Activated CD4-positive, alpha-beta T cell treated with anti-CD3 and anti-CD28 coated beads, Interleukin-2, amount 50 U/mL, for 4 hours (primary cell): Measurements from ENCODE around the gene MACIR.
"Not testable (repeated sequence)": the region's sequence is repeated elsewhere in the genome, so short reads cannot be mapped to it uniquely, and the experiment has no call there.

ENCODE experiments used
- DNase-seq, 2 experiments: peaks; one replicate each; pipeline ENCODE4 v3.0.0-alpha.2; 2020

MACIR gene

DNA sequence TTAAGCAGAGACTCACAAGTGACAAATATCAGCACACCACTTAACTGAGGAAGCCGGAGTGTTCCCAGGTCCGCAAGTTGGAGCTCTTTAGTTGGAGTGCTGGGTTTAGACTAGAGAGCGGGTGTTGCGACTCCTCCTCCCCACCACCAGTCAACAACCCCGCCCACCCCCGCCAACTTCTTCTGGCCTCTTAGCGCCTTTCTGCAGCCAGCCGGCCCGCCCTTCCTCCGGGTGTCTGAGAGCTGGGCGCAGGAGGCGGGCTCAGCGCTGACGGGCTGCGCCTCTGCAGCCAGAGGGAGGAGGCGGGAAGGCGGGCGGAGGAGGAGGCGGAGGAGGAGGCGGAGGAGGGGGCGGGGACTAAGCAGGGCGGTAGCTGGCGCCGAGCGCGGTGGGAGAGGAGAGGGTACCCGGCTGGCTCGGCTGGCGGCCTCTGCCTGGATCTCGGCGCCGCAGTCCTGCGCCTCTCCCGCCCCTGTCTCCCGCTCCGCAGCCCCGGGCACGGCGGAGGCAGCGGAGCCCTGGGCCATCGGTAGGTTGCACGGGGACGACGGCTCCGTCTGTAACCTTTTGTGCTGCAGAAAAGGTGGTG lies at the start of gene MACIR:
Gene MACIR (plus strand): TSS at position 396 of the 589 bp plus-strand sequence. CDS start 17,157 bp downstream, outside the sequence.
- peak; percentile 92 to 93 for DNase-seq

- no peak for DNase-seq
Measured at GRCh38 chr5:103209065-103209464, 49.5 kb upstream of the MACIR start.

DNA sequence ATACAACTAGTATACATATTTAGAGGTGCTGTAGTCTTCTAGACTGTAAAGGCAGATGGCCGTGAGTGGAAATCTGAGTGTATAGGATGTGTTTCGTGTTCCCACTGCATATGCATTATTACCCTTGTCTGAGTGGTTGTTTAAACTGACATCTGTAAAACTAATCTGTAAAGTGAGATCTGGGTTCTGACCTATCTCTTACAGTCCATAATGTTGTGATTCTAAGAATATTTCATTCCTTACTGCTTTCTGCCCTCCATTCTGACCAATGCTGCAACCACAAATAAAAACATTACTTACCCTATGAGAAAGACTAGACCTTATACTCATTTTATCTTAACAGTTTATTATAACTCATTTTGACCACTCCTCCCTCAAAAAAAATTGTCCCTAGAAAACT lies 47.6 kb upstream of the MACIR start:
- DNase-seq, result no peak

DNA sequence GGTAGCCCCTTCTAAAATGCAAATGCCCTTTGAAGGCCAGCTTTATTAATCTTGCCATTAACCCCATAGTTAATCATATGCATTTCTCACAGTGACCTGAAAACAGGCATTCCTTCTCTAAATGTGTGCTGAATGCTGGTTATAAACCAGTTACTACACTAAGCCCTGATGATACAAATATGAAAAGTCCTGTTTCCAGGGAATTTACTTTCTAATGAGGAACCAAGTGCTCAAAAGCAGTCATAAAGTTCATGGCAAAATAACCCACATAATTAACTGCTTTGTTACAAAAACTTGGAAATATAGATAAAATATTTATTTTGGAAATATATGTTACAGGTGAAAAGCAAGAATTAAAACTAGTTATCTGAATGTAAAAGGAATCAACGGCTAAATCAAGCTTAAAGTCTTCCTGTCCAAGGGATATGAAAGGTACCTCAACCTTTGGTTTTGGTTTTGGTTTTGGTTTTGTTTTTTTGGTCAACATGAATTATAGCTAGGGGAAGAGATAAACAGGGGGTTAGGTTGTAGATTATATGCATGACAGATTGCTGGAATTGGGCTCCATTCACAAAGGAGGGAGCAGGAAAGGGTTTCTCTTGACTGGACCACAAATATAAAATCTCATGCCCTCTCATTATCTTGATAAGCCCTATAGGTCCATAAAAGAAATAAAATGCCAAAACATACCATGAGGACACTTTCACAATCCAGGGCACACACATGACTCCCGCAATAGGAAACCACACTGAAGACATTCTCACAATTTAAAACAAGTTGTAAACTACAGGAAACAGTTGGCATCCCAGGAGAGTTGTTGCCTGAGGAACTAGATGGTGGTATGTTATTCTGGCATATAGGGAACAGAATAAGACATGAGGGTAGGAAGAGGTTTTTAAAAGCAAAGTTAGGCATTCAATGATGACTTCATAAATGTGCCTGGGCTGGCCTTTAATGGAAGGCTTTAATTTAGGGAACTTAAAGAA lies 46.7 kb upstream of the MACIR start:
- no peak for DNase-seq

GRCh38 chr5:103216137-103216536 lies 42.4 kb upstream of the MACIR start:
- no peak for DNase-seq

GRCh38 chr5:103216697-103217096 lies 41.9 kb upstream of the MACIR start:
- no peak for DNase-seq

DNA sequence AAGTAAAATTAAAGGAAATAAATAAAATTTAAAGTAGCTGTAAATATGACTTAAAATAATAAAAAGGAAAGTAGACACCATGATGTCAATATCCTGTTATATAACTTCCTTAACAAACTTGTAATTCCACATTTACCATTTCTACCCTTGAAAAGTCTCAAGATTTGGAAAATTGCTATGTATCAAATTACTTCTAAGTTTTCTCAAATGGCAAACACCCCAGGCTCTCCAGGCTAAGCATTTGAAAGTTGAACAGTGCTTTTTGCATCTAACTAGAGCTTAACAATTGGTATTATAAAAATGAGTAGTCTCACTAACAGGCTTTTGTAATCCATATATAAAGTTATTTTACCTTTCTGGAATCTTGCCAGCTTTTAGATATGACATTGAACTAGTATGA lies 41.5 kb upstream of the MACIR start:
- no peak for DNase-seq

DNA sequence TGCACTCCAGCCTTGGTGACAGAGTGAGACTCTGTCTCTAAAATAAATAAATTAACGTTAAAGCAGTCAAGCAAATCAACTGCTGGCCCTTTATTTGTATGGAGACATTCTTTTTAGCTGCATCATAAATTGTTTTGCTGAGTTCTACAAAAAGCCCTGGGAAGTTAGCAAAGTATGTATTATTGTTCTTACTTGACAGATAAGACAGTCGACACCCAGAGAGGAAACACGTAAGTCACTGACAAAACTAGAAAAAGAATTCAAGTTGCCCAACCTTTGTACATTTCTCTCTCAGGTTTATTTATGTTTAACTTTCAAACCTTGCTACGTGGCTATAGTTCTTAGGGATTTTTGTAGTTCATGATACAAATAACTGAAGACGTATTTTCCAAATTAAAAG lies 40.4 kb upstream of the MACIR start:
- no peak for DNase-seq

DNA sequence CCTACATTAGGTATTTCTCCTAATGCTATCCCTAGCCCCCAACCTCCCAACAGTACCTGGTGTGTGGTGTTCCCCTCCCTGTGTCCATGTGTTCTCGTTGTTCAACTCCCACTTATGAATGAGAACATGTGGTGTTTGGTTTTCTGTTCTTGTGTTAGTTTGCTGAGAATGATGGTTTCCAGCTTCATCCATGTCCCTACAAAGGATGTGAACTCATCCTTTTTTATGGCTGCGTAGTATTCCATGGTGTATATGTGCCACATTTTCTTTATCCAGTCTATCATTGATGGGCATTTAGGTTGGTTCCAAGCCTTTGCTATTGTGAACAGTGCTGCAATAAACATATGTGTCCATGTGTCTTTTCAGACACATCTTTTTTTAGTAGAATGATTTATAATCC lies 39.5 kb upstream of the MACIR start:
- DNase-seq, result not testable (repeated sequence)

GRCh38 chr5:103223031-103223955 lies 35.3 kb upstream of the MACIR start:
- no peak for DNase-seq

- no peak for DNase-seq
Measured at GRCh38 chr5:103224118-103224893, 34.3 kb upstream of the MACIR start.

DNA sequence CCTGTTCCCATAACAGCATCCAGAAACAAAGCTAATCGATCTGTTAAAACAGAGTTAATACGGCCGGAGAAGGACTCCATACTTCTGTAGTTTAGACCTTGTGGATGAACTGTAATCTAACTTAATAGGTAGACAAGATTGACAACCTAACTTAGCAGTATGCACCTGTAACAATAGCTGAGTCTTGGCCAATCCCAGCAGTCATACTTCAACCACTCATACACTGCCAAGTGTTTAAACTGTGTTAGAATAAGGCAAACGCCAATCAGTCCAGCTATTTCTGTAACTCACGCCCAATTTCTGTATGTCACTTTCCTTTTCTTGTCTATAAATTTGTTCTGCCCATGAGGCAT lies 33.7 kb upstream of the MACIR start:
- no peak for DNase-seq

DNA sequence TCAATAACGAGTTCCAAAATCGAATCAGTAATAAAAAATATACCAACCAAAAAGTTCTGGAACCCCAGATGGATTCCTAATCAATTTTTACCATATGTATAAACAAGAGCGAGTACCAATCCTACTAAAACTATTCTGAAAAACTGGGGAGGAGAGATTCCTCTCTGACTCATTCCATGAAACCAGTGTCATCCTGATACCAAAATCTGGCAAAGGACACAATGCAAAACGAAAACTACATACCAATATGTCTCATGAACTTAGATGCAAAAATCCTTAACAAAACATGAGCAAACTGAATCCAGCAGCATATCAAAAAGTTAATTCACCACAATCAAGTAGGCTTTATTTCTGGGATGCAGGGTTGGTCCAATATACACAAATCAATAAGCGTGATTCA lies 30.5 kb upstream of the MACIR start:
- no peak for DNase-seq

DNA sequence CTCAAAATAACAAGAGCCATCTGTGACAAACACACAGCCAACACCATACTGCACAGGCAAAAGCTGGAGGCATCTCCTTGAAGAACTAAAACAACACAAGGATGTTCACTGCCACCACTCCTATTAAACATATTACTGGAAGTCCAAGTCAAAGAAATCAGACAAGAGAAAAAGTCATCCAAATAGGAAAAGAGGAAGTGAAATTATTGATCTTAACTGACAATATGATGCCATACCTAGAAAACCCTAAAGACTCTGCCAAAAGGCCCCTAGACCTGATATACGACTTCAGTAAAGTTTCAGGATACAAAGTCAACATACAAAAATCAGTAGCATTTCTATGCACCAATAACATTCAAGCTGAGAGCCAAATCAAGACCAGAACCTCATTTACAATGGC lies 30.0 kb upstream of the MACIR start:
- no peak for DNase-seq

DNA sequence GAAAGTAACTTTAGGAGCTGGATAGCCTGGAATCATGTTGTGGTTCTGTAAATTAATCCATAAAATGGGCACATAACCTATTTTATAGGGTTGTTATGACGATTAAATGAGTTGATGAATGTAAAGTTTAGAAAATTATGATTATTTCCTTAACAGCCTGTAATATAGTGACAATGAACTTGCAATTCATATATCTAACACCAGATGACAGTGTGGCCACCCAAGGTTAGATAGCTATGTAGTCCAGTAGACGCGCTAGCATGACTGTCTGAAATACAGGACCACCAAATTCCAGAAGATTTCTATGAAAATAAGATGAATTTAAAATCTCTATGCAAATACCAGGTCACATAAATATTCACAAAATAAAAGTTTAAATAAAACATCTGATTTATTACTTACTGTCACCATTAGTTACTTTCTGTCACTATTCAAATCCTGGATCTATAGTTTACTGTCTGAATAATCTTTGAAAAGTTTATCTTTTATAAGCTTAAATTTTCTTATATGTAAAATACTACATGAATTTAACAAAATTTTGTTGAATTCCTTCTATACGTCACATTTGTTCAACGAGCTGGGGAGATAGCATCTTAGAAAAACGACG lies 26.1 kb upstream of the MACIR start:
- DNase-seq, result no peak

DNA sequence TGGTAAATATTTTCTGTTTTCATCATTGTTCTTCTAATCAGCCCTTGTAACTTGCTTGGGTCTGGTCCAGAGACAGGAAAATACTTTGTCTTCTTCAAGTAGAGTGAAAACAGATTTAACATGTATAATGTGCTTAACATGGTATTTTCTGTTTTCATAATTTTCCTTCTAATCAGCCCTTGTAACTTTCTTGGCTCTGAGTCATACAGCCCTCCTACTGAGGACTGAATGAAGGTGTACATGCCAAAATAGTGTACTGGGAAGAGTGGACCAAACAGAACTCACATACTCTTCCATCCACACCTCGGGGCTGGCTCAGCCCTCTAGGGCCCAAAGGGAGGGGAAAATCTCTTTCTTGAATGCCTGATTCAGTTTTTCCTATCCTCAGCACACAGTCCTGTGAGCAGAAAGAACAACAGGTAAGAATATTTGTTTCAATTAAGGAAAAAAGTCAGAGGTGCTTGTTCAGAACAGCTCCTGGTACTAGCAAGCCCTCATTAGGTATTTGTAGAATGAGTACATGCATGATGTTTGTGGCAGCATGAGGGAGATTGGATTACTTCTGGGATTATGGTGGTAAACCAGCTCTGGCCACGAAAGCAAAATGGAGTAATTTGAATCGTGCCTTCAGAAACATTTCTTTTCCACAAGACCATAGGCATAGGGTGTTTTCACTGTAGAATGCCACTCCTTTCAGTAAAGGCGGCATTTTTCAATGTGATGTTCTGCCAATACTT lies 24.2 kb upstream of the MACIR start:
- DNase-seq, result no peak

DNA sequence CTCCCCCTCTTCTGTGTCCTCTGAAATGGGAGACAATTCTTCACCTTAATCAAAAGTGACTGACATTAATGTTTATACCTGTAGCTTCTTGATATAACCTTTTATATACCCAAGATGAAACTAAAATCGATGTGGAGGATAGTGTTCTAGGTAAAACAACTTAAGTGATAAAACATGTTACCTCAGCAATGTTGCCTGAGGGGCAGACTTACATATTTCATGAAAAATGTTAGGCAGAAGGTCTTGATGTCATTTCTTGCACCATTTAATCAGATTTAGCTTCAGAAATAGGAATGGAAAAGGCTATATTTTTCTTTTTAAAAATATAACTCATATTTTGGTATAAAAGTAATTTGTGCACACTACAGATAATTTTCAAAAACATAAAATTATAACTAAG lies 22.7 kb upstream of the MACIR start:
- no peak for DNase-seq

DNA sequence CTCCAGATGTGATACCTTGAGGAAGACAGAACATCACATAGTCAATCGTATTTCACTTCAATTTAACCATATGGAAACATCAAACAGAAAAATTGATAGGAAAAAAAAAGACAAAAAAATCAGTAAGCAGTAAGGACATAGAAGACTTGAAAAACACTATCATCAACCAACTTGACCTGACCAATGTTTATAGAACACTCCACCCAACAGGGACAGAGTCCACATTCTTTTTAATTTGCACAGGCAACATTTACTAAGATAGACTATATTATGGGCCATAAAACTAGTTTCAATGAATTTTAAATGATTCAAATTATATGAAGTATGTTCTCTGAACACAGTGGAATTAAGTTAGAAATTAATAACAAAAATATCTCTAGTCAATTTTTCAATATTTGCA lies 20.8 kb upstream of the MACIR start:
- no peak for DNase-seq

GRCh38 chr5:103243665-103244064 lies 14.9 kb upstream of the MACIR start:
- no peak for DNase-seq

GRCh38 chr5:103244398-103244797 lies 14.2 kb upstream of the MACIR start:
- DNase-seq, result no peak

DNA sequence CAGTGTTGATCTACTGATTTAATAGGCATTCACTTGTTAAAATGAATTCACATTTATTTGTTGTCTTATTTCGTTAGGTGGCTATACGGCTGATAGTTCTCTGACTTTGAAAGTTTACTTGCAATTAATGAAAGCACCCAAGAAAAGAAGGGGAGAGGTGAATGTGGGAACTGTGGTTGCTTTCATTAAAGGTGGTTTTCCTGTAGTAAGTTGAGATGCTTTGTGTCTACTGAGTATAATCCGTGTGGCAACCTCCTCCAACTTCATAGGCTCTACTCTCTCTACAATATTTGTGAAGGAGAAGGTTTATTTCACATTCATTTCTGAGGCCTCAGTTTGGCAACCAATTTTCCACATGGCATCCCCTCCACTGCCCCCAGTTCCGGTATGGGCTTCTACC lies 12.8 kb upstream of the MACIR start:
- DNase-seq, result no peak
